OCI-LY7 (cell line): ENCODE measurements around the gene SORCS3. TPM values are rescaled to one million over a fixed set of nuclear protein-coding genes. Genes with fewer than 3 reads are reported as not detected.

Experiments
- BruUV-seq: library from RNA; stranded (reverse); fragments of 400-500 nt; replicated peaks from 2 replicates; lab custom pipeline; 2021; lab: Mats Ljungman, UMichigan
- CTCF ChIA-PET: fragments of 300-600 bp; sonication (Branson Sonifier 250); formaldehyde crosslinking; loops from one replicate; lab custom pipeline; 2022; ENCODE audit warnings: antibody characterized with exemption; ENCODE audit not compliant: unreplicated experiment; lab: Charles Lee
- POLR2A ChIA-PET: fragments of 300-600 bp; sonication (Branson Sonifier 250); formaldehyde crosslinking; loops from one replicate; lab custom pipeline; 2022; ENCODE audit warnings: antibody characterized with exemption; lab: Charles Lee
- DNase-seq: peaks from one replicate; pipeline ENCODE4 v3.0.0-alpha.2; 2015; ENCODE audit warnings: low spot score
- H2AFZ ChIP-seq: fragments of 200-600 bp; sonication (generic), shearing (Covaris generic); 2 replicates; pipeline ENCODE4 v1.6.1; 2014; ENCODE audit warnings: mild to moderate bottlenecking, antibody characterized with exemption, low read length, moderate library complexity
- H3K27ac ChIP-seq: fragments of 200-600 bp; sonication (generic); 2 replicates; pipeline ENCODE4 v1.5.1; 2014; ENCODE audit warnings: mixed run types, low read depth, mild to moderate bottlenecking, moderate library complexity, low read length, inconsistent platforms; ENCODE audit not compliant: poor library complexity, severe bottlenecking
- H3K36me3 ChIP-seq: fragments of 200-600 bp; sonication (generic); 2 replicates; pipeline ENCODE4 v1.6.1; 2014; ENCODE audit warnings: mild to moderate bottlenecking, antibody characterized with exemption, low read length, moderate library complexity, mixed read lengths; ENCODE audit not compliant: insufficient read depth
- H3K4me1 ChIP-seq: fragments of 200-600 bp; sonication (generic); 2 replicates; pipeline ENCODE4 v1.5.1; 2014; ENCODE audit warnings: mild to moderate bottlenecking, low read length; ENCODE audit not compliant: insufficient read depth, poor library complexity, severe bottlenecking
- H3K4me2 ChIP-seq: fragments of 200-600 bp; sonication (generic); 2 replicates; pipeline ENCODE4 v1.6.1; 2014; ENCODE audit warnings: mild to moderate bottlenecking, low read length
- H3K4me3 ChIP-seq: fragments of 200-600 bp; sonication (generic); 2 replicates; pipeline ENCODE4 v1.5.1; 2014; ENCODE audit warnings: mild to moderate bottlenecking, low read depth, low read length; ENCODE audit not compliant: poor library complexity, severe bottlenecking
- H3K79me2 ChIP-seq: fragments of 200-600 bp; sonication (generic); 2 replicates; pipeline ENCODE4 v1.6.1; 2016; ENCODE audit warnings: low read depth, mild to moderate bottlenecking, low read length, moderate library complexity, mixed read lengths; ENCODE audit not compliant: insufficient read depth
- H3K9me2 ChIP-seq: fragments of 200-600 bp; sonication (generic); 2 replicates; pipeline ENCODE4 v1.6.1; 2016; ENCODE audit warnings: mild to moderate bottlenecking, low read length, mixed read lengths; ENCODE audit not compliant: insufficient read depth
- H3K9me3 ChIP-seq: fragments of 200-600 bp; sonication (generic); 2 replicates; pipeline ENCODE4 v1.6.1; 2014; ENCODE audit warnings: mild to moderate bottlenecking, mixed run types, low read length, mixed read lengths
- H4K20me1 ChIP-seq: fragments of 200-600 bp; sonication (generic); 2 replicates; pipeline ENCODE4 v1.6.1; 2014; ENCODE audit warnings: mild to moderate bottlenecking, antibody characterized with exemption, low read length, moderate library complexity, mixed read lengths; ENCODE audit not compliant: insufficient read depth
- EZH2phosphoT487 ChIP-seq: fragments of 200-600 bp; sonication (generic); IDR thresholded peaks from 2 replicates; pipeline ENCODE4 v1.6.1; 2018; ENCODE audit warnings: low read depth, borderline replicate concordance, mild to moderate bottlenecking, mixed run types, antibody characterized with exemption, low read length, moderate library complexity, mixed read lengths
- intact Hi-C: fragments of 100-400 bp; cut with micrococcal nuclease; formaldehyde crosslinking; loops from one replicate; pipeline ENCODE4 v1.10.0; 2022; ENCODE audit not compliant: unreplicated experiment
- total RNA-seq, 2 experiments: library from RNA; depleted of rRNA in 1 of 2; stranded (reverse); fragments of >200 nt in 1 of 2; shearing (Covaris generic) in 1 of 2; gene quantifications; 2 replicates each; pipeline ENCODE4 v1.2.3, GENCODE V29; 2014 to 2022
- TF ChIP-seq, protein P1 (sequence below): fragments of 200-600 bp; sonication (generic); conservative IDR thresholded peaks from 2 replicates; pipeline ENCODE4 v1.5.1; 2014; ENCODE audit warnings: mild to moderate bottlenecking, antibody characterized with exemption, low read length, moderate library complexity, mixed read lengths

SORCS3 gene
- total RNA-seq, 2 experiments from 2014 or later: not detected

DNA sequence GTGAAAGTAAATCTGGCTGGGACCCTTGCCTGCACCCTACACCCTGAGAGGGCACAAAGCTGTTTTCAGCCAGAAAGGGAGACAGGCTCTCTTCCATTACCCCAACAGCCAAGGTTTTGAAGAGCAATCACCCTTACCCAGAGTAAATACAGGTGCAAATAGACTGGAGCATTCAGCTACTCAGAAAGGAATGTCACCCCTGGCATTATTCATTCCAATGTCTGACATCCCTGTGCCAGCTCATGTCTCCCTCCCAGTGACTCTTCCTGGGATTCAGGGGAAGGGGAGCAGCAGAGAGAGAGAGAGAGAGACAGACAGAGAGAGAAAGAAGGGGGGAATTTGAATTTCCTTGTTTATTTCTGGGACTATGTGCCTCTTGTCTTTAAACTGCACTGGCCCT is 611.8 kb downstream of the SORCS3 start:
- BruUV-seq: no TSS peak
- no peak for DNase-seq
- H4K20me1 ChIP-seq: no peaks in the 10 kb centered on the region

DNA sequence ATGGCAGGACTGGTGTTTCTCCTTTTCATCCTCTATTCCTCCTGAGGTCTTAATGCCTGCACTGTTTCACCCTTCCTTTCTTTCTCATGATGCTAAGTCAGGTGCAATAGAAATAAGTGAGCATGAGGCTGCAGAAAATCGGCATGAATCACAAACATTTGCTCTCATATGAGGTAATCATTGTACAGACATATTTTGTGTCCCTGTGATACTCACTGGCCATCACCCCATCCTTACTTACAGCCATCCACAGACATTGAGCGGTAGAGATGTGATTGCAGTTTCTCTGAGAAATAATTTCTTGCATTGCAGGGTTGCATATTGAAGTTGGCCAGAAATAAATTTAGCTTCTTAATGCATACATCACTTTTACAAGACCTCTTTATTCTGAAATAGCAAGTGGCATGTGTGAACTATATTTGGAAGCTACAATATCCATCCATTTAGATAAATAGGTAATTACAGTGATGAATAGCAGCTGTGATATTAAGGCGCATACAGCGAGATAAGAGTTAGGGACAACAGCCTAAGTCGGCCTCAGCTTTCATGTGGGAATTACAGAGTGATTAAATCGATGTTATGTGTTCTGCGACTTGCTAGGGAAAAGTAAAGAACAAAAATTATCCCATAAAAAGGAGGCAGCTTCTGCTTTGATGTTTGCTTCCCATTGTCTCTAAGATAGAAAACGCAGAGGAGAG is 612.6 kb downstream of the SORCS3 start:
- Histone ChIP-seq H2AFZ (no peak overlapping the region), H4K20me1 (no peaks in the 10 kb centered on the region), H3K4me2 (no peak overlapping the region), H3K9me2 (no peaks in the 10 kb centered on the region), H3K9me3 (no peaks in the 10 kb centered on the region), H3K36me3 (no peaks in the 10 kb centered on the region), H3K79me2 (no peaks in the 10 kb centered on the region), H3K4me3 (no peak overlapping the region), H3K27ac (no peak overlapping the region), H3K4me1 (no peaks in the 10 kb centered on the region)
- ChIA-PET POLR2A (no interaction called here), CTCF (no interaction called here)
- intact Hi-C loops: no loop called here
- BruUV-seq: no TSS peak
- TF ChIP-seq, protein P1, sequence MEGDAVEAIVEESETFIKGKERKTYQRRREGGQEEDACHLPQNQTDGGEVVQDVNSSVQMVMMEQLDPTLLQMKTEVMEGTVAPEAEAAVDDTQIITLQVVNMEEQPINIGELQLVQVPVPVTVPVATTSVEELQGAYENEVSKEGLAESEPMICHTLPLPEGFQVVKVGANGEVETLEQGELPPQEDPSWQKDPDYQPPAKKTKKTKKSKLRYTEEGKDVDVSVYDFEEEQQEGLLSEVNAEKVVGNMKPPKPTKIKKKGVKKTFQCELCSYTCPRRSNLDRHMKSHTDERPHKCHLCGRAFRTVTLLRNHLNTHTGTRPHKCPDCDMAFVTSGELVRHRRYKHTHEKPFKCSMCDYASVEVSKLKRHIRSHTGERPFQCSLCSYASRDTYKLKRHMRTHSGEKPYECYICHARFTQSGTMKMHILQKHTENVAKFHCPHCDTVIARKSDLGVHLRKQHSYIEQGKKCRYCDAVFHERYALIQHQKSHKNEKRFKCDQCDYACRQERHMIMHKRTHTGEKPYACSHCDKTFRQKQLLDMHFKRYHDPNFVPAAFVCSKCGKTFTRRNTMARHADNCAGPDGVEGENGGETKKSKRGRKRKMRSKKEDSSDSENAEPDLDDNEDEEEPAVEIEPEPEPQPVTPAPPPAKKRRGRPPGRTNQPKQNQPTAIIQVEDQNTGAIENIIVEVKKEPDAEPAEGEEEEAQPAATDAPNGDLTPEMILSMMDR: no peak
- no peak for TF ChIP-seq EZH2phosphoT487
- DNase-seq: no peak

More for the DNA sequence above, 611.8 kb downstream of the SORCS3 start:
- CTCF ChIA-PET: no interaction called here
- Histone ChIP-seq H3K4me3 (no peak overlapping the region), H3K9me3 (no peaks in the 10 kb centered on the region), H3K79me2 (no peaks in the 10 kb centered on the region), H3K4me1 (no peaks in the 10 kb centered on the region), H3K27ac (no peak overlapping the region), H2AFZ (no peak overlapping the region), H3K4me2 (no peak overlapping the region), H3K9me2 (no peaks in the 10 kb centered on the region), H3K36me3 (no peaks in the 10 kb centered on the region)
- intact Hi-C loops: no loop called here
- POLR2A ChIA-PET: interaction anchor here (0.5 kb wide), 1 partner anchor 351 kb away, joined by 4 read pairs; no protein-coding TSS in a partner anchor
- no peak for TF ChIP-seq EZH2phosphoT487
- TF ChIP-seq, protein P1: no peak

DNA sequence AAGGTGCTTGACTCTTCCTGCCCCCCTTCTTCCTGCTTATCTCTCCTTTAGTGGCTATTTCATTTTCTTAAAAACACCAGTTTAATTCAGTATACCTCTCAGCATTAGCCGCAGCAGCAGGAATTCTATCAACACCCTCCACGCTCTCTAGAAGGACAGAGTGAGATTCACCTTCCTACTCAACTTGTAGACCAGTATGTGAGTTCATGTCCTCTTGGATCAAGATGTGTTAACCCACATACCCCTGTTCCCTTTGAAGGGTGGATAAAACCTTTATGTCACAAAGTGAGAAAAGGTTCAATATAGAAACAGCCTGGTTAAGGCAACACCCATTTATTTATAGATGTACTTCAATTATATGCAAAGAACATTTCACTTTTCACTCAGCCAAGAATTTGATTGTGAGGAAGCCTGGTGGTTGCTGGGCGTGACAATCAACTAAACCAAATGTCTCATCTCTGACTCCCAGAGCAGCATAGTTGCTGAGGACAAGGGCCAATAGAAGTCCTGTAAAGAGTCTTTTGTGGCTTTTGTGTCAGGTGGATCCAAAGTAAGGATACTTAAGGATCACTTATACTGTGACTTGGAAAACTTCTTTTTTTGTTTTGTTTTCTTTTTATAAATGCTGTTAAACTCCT is 617.1 kb downstream of the SORCS3 start:
- BruUV-seq: no TSS peak
- no peaks in the 10 kb centered on the region for H3K9me3 ChIP-seq
- H3K9me2 ChIP-seq: no peaks in the 10 kb centered on the region
- H3K4me3 ChIP-seq: no peak overlapping the region
- ChIA-PET POLR2A (no interaction called here), CTCF (no interaction called here)
- H3K27ac ChIP-seq: no peak overlapping the region
- H2AFZ ChIP-seq: no peak overlapping the region
- no peaks in the 10 kb centered on the region for H3K4me1 ChIP-seq
- H3K79me2 ChIP-seq: no peaks in the 10 kb centered on the region
- no peaks in the 10 kb centered on the region for H4K20me1 ChIP-seq
- H3K36me3 ChIP-seq: no peaks in the 10 kb centered on the region
- intact Hi-C loops: no loop called here
- TF ChIP-seq EZH2phosphoT487: no peak
- TF ChIP-seq, protein P1: no peak
- DNase-seq: no peak
- H3K4me2 ChIP-seq: no peak overlapping the region
